HG02870 (cell line): ENCODE measurements around the gene FCN2.

Experiments
- ATAC-seq: cut with Tn5 transposase; IDR thresholded peaks from one replicate; pipeline ENCODE4 v1.9.1; 2021; ENCODE audit warnings: mild to moderate bottlenecking, moderate library complexity; ENCODE audit not compliant: unreplicated experiment

Gene FCN2

GRCh38 chr9:134887686-134888602 lies 7.3 kb downstream of the FCN2 start:
- no peak for ATAC-seq

- no peak for ATAC-seq
These were observed 8.1 kb downstream of the FCN2 start for GRCh38 chr9:134888603-134889190.

GRCh38 chr9:134889386-134890154 lies 9.0 kb downstream of the FCN2 start:
- ATAC-seq = no peak

GRCh38 chr9:134890155-134890495 lies 9.5 kb downstream of the FCN2 start:
- ATAC-seq = no peak

- ATAC-seq = no peak
These were observed 10.4 kb downstream of the FCN2 start for GRCh38 chr9:134891053-134891452.

GRCh38 chr9:134891713-134892112 lies 11.1 kb downstream of the FCN2 start:
- no peak for ATAC-seq

- no peak for ATAC-seq
These were observed 11.6 kb downstream of the FCN2 start for GRCh38 chr9:134892221-134892620.

GRCh38 chr9:134892820-134893420 lies 12.3 kb downstream of the FCN2 start:
- ATAC-seq = no peak

- ATAC-seq = no peak
These were observed 13.7 kb downstream of the FCN2 start for GRCh38 chr9:134894136-134894860.

- ATAC-seq = no peak
These were observed 14.5 kb downstream of the FCN2 start for GRCh38 chr9:134895097-134895496.

- no peak for ATAC-seq
These were observed 14.9 kb downstream of the FCN2 start for GRCh38 chr9:134895567-134895907.

- ATAC-seq = no peak
These were observed 15.6 kb downstream of the FCN2 start for GRCh38 chr9:134895908-134896833.

GRCh38 chr9:134896834-134897583 lies 16.4 kb downstream of the FCN2 start:
- ATAC-seq = no peak

GRCh38 chr9:134897584-134898170 lies 17.1 kb downstream of the FCN2 start:
- no peak for ATAC-seq

GRCh38 chr9:134898319-134898718 lies 17.7 kb downstream of the FCN2 start:
- ATAC-seq = no peak

GRCh38 chr9:134899168-134899567 lies 18.6 kb downstream of the FCN2 start:
- ATAC-seq = no peak

GRCh38 chr9:134899818-134900217 lies 19.2 kb downstream of the FCN2 start:
- ATAC-seq = no peak

- no peak for ATAC-seq
These were observed 22.3 kb downstream of the FCN2 start for GRCh38 chr9:134902936-134903335.
